Tibial artery (tissue), 4 donors: ENCODE results near the gene BABAM1.

Source experiments
- DNase-seq, 2 donors: peaks; one replicate each; pipeline ENCODE4 v3.0.0-alpha.2; 2019
- H3K27ac ChIP-seq, 2 donors: fragments of 200-600 bp; sonication (generic) in 1 of 2; 1 replicate in 1 of 2; 2 replicates in 1 of 2; pipeline ENCODE4 v1.5.1; 2018 to 2019; ENCODE audit warnings: mild to moderate bottlenecking in 1 of 2
- H3K27me3 ChIP-seq, 2 donors: fragments of 200-600 bp; sonication (generic) in 1 of 2; one replicate each; pipeline versions ENCODE4 v1.5.1 to v1.6.0; 2016 to 2019
- H3K36me3 ChIP-seq, 3 donors: fragments of 200-600 bp; sonication (generic) in 2 of 3; one replicate each; pipeline ENCODE4 v1.5.1; 2016 to 2019; ENCODE audit warnings: mild to moderate bottlenecking in 2 of 3
- H3K4me1 ChIP-seq, 4 donors: fragments of 200-600 bp; sonication (generic) in 2 of 4; 1 replicate in 3 of 4; 2 replicates in 1 of 4; pipeline ENCODE4 v1.5.1; 2016 to 2019
- H3K4me3 ChIP-seq, 2 donors: fragments of 200-600 bp; sonication (generic) in 1 of 2; 1 replicate in 1 of 2; 2 replicates in 1 of 2; pipeline ENCODE4 v1.5.1; 2018 to 2019; ENCODE audit warnings: mild to moderate bottlenecking in 2 of 2
- H3K9me3 ChIP-seq, 3 donors: fragments of 200-600 bp; sonication (generic) in 1 of 3; one replicate each; pipeline ENCODE4 v1.5.1; 2016 to 2019
- CTCF ChIP-seq, 2 experiments: fragments of 200-600 bp in 1 of 2; fragments of 450-650 bp in 1 of 2; IDR thresholded peaks; one replicate each; pipeline ENCODE4 v1.5.1; 2017 to 2019; ENCODE audit warnings: antibody characterized with exemption in 2 of 2, mild to moderate bottlenecking in 1 of 2, moderate library complexity in 1 of 2
- intact Hi-C: fragments of 100-400 bp; cut with DNase I; formaldehyde crosslinking; loops from one replicate; pipeline ENCODE4 v1.15.0; 2023; ENCODE audit warnings: low total_unique reads

BABAM1 gene

GRCh38 chr19:17322854-17323253, 55.6 kb downstream of the BABAM1 start:
- peak overlapping the region in 1 of 2 donors; percentile 49 for H3K27ac ChIP-seq
- no peaks in the 10 kb centered on the region for H3K27me3 ChIP-seq

GRCh38 chr19:17323300-17323963, 56.2 kb downstream of the BABAM1 start:
- Histone ChIP-seq H3K36me3 (peaks cover 25 to 50% (median 36%) of the 10 kb centered on the region in 3 donors), H3K4me1 (peaks cover 0 to 60% (median 51%) of the 10 kb centered on the region in 4 donors), H3K27ac (peak overlapping the region; percentile 49 to 61), H3K27me3 (no peaks in the 10 kb centered on the region), H3K4me3 (peak overlapping the region; percentile 9 to 17), H3K9me3 (no peaks in the 10 kb centered on the region)
- intact Hi-C loops, result no loop called here
- DNase-seq, result no peak
- no peak for TF ChIP-seq CTCF (IDR thresholded peaks at IDR 0.05)

More at GRCh38 chr19:17322854-17323253, 55.6 kb downstream of the BABAM1 start:
- H3K9me3 ChIP-seq, result no peaks in the 10 kb centered on the region
- H3K4me1 ChIP-seq, result peaks cover 0 to 56% (median 49%) of the 10 kb centered on the region in 4 donors
- H3K4me3 ChIP-seq, result no peak overlapping the region
- no peak for DNase-seq
- TF ChIP-seq CTCF (IDR thresholded peaks at IDR 0.05), result no peak
- peaks cover 25 to 56% (median 36%) of the 10 kb centered on the region in 3 donors for H3K36me3 ChIP-seq
- intact Hi-C loops, result no loop called here

- DNase-seq, result no peak
- intact Hi-C loops, result no loop called here
- H3K4me3 ChIP-seq, result peak overlapping the region; percentile 9 to 17
Measured at GRCh38 chr19:17323964-17324332, 56.7 kb downstream of the BABAM1 start.

GRCh38 chr19:17324357-17325114, 57.3 kb downstream of the BABAM1 start:
- Histone ChIP-seq H3K4me3 (no peak overlapping the region), H3K36me3 (peaks cover 19 to 39% (median 27%) of the 10 kb centered on the region in 3 donors), H3K27ac (peak overlapping the region; percentile 49 to 61), H3K27me3 (no peaks in the 10 kb centered on the region), H3K9me3 (no peaks in the 10 kb centered on the region), H3K4me1 (peaks cover 0 to 70% (median 52%) of the 10 kb centered on the region in 4 donors)
- no peak for DNase-seq
- no peak for TF ChIP-seq CTCF (IDR thresholded peaks at IDR 0.05)
- intact Hi-C loops, result no loop called here

More at GRCh38 chr19:17323964-17324332, 56.7 kb downstream of the BABAM1 start:
- H3K9me3 ChIP-seq, result no peaks in the 10 kb centered on the region
- TF ChIP-seq CTCF (IDR thresholded peaks at IDR 0.05), result no peak
- H3K27me3 ChIP-seq, result no peaks in the 10 kb centered on the region
- H3K4me1 ChIP-seq, result peaks cover 0 to 64% (median 51%) of the 10 kb centered on the region in 4 donors
- peaks cover 25 to 45% (median 32%) of the 10 kb centered on the region in 3 donors for H3K36me3 ChIP-seq
- peak overlapping the region; percentile 49 to 61 for H3K27ac ChIP-seq

GRCh38 chr19:17325133-17325532, 57.9 kb downstream of the BABAM1 start:
- Histone ChIP-seq H3K9me3 (no peaks in the 10 kb centered on the region), H3K36me3 (peaks cover 13 to 33% (median 21%) of the 10 kb centered on the region in 3 donors), H3K4me3 (no peak overlapping the region), H3K27me3 (no peaks in the 10 kb centered on the region), H3K27ac (peak overlapping the region; percentile 49 to 61), H3K4me1 (peaks cover 0 to 70% (median 52%) of the 10 kb centered on the region in 4 donors)
- intact Hi-C loops, result no loop called here
- TF ChIP-seq CTCF (IDR thresholded peaks at IDR 0.05), result no peak
- DNase-seq, result no peak
